ENCODE measurements around the gene USP34.

The USP34 gene

GRCh38 chr2:61361068-61361467 is 109.8 kb downstream of the USP34 start:
- Mint-ChIP-seq H3K4me1 (ENCODE audit: low read depth) (peaks cover 9% of the 10 kb centered on the region), H3K27ac (no peak overlapping the region)

GRCh38 chr2:61359058-61359457 is 111.8 kb downstream of the USP34 start:
- peaks cover 18% of the 10 kb centered on the region for H3K4me1 Mint-ChIP-seq (ENCODE audit: low read depth)
- H3K27me3 Mint-ChIP-seq, result no peaks in the 10 kb centered on the region
- H3K36me3 Mint-ChIP-seq (ENCODE audit: low read depth), result peaks cover 44% of the 10 kb centered on the region
- intact Hi-C loops (cut with micrococcal nuclease), result no loop called here
- no peak overlapping the region for H3K4me3 Mint-ChIP-seq
- peaks cover 1% of the 10 kb centered on the region for H3K9me3 Mint-ChIP-seq
- H3K27ac Mint-ChIP-seq, result no peak overlapping the region

More at GRCh38 chr2:61361068-61361467, 109.8 kb downstream of the USP34 start:
- no peaks in the 10 kb centered on the region for H3K9me3 Mint-ChIP-seq
- no peaks in the 10 kb centered on the region for H3K27me3 Mint-ChIP-seq
- intact Hi-C loops (cut with micrococcal nuclease), result no loop called here
- H3K36me3 Mint-ChIP-seq (ENCODE audit: low read depth), result peaks cover 59% of the 10 kb centered on the region
- no peak overlapping the region for H3K4me3 Mint-ChIP-seq

GRCh38 chr2:61357681-61358080 is 113.2 kb downstream of the USP34 start:
- Mint-ChIP-seq H3K27ac (no peak overlapping the region), H3K4me3 (no peak overlapping the region), H3K9me3 (peaks cover 10% of the 10 kb centered on the region), H3K27me3 (no peaks in the 10 kb centered on the region), H3K36me3 (ENCODE audit: low read depth) (peaks cover 50% of the 10 kb centered on the region), H3K4me1 (ENCODE audit: low read depth) (peaks cover 24% of the 10 kb centered on the region)
- intact Hi-C loops (cut with micrococcal nuclease), result no loop called here

- Mint-ChIP-seq H3K36me3 (ENCODE audit: low read depth) (peaks cover 48% of the 10 kb centered on the region), H3K27ac (no peak overlapping the region), H3K9me3 (peaks cover 10% of the 10 kb centered on the region), H3K4me3 (no peak overlapping the region), H3K27me3 (no peaks in the 10 kb centered on the region), H3K4me1 (ENCODE audit: low read depth) (peaks cover 24% of the 10 kb centered on the region)
- intact Hi-C loops (cut with micrococcal nuclease), result no loop called here
These were observed 113.9 kb downstream of the USP34 start for GRCh38 chr2:61356958-61357350.

DNA sequence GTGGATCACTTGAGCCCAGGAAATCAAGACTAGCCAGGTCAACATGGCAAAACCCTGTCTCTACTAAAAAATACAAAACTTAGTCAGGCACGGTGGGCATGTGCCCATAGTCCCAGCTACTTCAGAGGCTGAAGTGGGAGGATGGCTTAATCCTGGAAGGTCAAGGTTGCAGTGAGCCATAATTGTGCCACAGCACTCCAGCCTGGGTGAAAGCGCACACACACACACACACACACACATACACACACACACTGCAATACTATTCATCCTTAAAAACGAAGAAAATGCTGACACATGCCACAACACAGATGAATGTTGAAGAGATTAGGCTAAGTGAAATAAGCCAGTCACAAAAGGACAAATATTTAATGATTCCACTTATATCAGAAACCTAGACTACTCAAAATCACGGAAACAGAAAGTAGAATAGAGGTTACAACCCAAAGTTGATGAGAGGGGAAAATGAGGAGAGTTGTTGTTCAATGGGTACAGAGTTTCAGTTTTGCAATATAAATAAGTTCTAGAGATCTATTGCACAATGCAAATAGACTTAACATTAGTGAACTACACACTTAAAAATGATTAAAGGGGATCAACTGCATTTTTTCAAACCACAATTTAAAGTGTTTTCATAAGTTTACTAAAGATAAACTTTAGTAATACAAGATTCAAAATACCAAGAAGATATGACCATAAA is 114.5 kb downstream of the USP34 start:
- Mint-ChIP-seq H3K4me3 (no peak overlapping the region), H3K27me3 (no peaks in the 10 kb centered on the region), H3K9me3 (peaks cover 10% of the 10 kb centered on the region), H3K4me1 (ENCODE audit: low read depth) (peaks cover 24% of the 10 kb centered on the region), H3K36me3 (ENCODE audit: low read depth) (peaks cover 45% of the 10 kb centered on the region), H3K27ac (no peak overlapping the region)
- intact Hi-C loops (cut with micrococcal nuclease), result no loop called here

GRCh38 chr2:61354543-61355197 is 116.2 kb downstream of the USP34 start:
- H3K27ac Mint-ChIP-seq, result peak overlapping the region; percentile 43
- intact Hi-C loops (cut with micrococcal nuclease), result no loop called here
- no peaks in the 10 kb centered on the region for H3K27me3 Mint-ChIP-seq

GRCh38 chr2:61353909-61354308 is 117.0 kb downstream of the USP34 start:
- no peaks in the 10 kb centered on the region for H3K27me3 Mint-ChIP-seq
- intact Hi-C loops (cut with micrococcal nuclease), result no loop called here
- no peak overlapping the region for H3K27ac Mint-ChIP-seq
- no peak overlapping the region for H3K4me3 Mint-ChIP-seq
- H3K36me3 Mint-ChIP-seq (ENCODE audit: low read depth), result peaks cover 50% of the 10 kb centered on the region
- peaks cover 10% of the 10 kb centered on the region for H3K9me3 Mint-ChIP-seq
- H3K4me1 Mint-ChIP-seq (ENCODE audit: low read depth), result peaks cover 24% of the 10 kb centered on the region

More at GRCh38 chr2:61354543-61355197, 116.2 kb downstream of the USP34 start:
- no peak overlapping the region for H3K4me3 Mint-ChIP-seq
- peaks cover 49% of the 10 kb centered on the region for H3K36me3 Mint-ChIP-seq (ENCODE audit: low read depth)
- H3K4me1 Mint-ChIP-seq (ENCODE audit: low read depth), result peaks cover 24% of the 10 kb centered on the region
- H3K9me3 Mint-ChIP-seq, result peaks cover 10% of the 10 kb centered on the region

DNA sequence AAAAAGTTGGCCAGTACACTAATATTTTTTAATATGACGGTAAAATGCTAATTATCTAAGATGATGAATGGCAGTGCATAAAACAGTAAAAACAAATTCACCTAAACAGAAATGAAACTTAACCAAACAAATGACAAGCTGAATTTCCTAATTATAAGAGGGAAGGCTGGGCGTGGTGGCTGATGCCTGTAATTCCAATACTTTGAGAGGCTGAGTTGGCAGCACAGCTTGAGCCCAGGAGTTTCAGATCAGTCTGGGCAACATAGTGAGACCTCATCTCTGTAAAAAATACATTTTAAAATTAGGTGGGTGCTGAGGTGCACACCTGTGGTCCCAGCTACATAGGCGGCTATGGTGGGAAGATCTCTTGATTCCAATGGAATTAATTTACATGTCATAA is 120.1 kb downstream of the USP34 start:
- intact Hi-C loops (cut with micrococcal nuclease), result no loop called here
- peaks cover 62% of the 10 kb centered on the region for H3K36me3 Mint-ChIP-seq (ENCODE audit: low read depth)
- no peak overlapping the region for H3K27ac Mint-ChIP-seq
- H3K4me3 Mint-ChIP-seq, result no peak overlapping the region
- H3K27me3 Mint-ChIP-seq, result no peaks in the 10 kb centered on the region
- peaks cover 10% of the 10 kb centered on the region for H3K9me3 Mint-ChIP-seq
- H3K4me1 Mint-ChIP-seq (ENCODE audit: low read depth), result peaks cover 15% of the 10 kb centered on the region

DNA sequence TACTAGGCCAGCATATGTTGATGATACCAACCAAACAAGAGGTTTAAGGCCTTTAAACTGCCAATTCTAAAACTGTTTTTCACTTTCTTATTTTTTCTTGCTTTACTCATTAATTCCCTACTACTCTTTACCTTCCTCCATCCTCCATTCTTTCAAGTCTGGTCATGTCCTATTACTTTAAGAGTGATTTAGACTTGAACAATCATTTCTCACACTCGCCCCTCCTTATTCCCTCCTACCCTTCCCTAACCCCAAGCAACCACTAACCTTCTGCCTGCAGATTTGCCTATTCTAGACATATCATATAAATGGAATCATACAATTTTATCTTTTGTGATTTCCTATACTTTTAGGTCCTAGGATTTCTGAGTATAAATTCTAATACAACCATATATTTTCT is 127.7 kb downstream of the USP34 start:
- Mint-ChIP-seq H3K9me3 (no peaks in the 10 kb centered on the region), H3K4me1 (ENCODE audit: low read depth) (no peaks in the 10 kb centered on the region), H3K27ac (no peak overlapping the region), H3K4me3 (no peak overlapping the region), H3K36me3 (ENCODE audit: low read depth) (peaks cover 88% of the 10 kb centered on the region), H3K27me3 (no peaks in the 10 kb centered on the region)
- intact Hi-C loops (cut with micrococcal nuclease), result no loop called here

GRCh38 chr2:61340242-61340641 is 130.6 kb downstream of the USP34 start:
- H3K9me3 Mint-ChIP-seq, result no peaks in the 10 kb centered on the region
- H3K27me3 Mint-ChIP-seq, result no peaks in the 10 kb centered on the region
- intact Hi-C loops (cut with micrococcal nuclease), result no loop called here
- peaks cover 78% of the 10 kb centered on the region for H3K36me3 Mint-ChIP-seq (ENCODE audit: low read depth)
- no peak overlapping the region for H3K4me3 Mint-ChIP-seq
- peaks cover 4% of the 10 kb centered on the region for H3K4me1 Mint-ChIP-seq (ENCODE audit: low read depth)
- no peak overlapping the region for H3K27ac Mint-ChIP-seq

DNA sequence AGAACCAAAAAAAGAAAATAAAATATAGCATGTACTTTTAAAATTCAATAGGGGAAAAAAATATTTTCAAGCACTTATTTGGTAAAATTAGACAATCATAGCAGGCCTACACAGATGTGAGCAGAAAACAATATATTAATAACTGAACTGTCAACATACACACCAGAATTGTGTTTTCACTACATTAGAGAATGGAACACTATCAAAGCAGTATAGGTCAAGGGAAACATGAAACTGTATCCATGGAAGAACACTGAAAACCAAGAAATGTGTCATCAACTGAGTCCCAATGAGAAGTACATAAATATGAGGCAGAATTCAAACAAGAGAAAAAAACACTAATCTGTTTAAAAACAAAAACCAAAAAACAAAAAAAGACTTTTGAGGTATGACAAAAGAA is 132.4 kb downstream of the USP34 start:
- Mint-ChIP-seq H3K27me3 (no peaks in the 10 kb centered on the region), H3K4me1 (ENCODE audit: low read depth) (peaks cover 14% of the 10 kb centered on the region), H3K36me3 (ENCODE audit: low read depth) (peaks cover 62% of the 10 kb centered on the region), H3K9me3 (no peaks in the 10 kb centered on the region), H3K27ac (no peak overlapping the region), H3K4me3 (no peak overlapping the region)
- intact Hi-C loops (cut with micrococcal nuclease), result no loop called here

GRCh38 chr2:61335187-61335586 is 135.7 kb downstream of the USP34 start:
- no peaks in the 10 kb centered on the region for H3K27me3 Mint-ChIP-seq
- no peaks in the 10 kb centered on the region for H3K9me3 Mint-ChIP-seq
- peaks cover 14% of the 10 kb centered on the region for H3K4me1 Mint-ChIP-seq (ENCODE audit: low read depth)
- peaks cover 49% of the 10 kb centered on the region for H3K36me3 Mint-ChIP-seq (ENCODE audit: low read depth)
- no peak overlapping the region for H3K27ac Mint-ChIP-seq
- intact Hi-C loops (cut with micrococcal nuclease), result no loop called here
- H3K4me3 Mint-ChIP-seq, result no peak overlapping the region

GRCh38 chr2:61334466-61334865 is 136.4 kb downstream of the USP34 start:
- intact Hi-C loops (cut with micrococcal nuclease), result no loop called here
- Mint-ChIP-seq H3K27me3 (no peaks in the 10 kb centered on the region), H3K4me3 (no peak overlapping the region), H3K4me1 (ENCODE audit: low read depth) (peaks cover 14% of the 10 kb centered on the region), H3K36me3 (ENCODE audit: low read depth) (peaks cover 54% of the 10 kb centered on the region), H3K9me3 (no peaks in the 10 kb centered on the region), H3K27ac (peak overlapping the region; percentile 66)

DNA sequence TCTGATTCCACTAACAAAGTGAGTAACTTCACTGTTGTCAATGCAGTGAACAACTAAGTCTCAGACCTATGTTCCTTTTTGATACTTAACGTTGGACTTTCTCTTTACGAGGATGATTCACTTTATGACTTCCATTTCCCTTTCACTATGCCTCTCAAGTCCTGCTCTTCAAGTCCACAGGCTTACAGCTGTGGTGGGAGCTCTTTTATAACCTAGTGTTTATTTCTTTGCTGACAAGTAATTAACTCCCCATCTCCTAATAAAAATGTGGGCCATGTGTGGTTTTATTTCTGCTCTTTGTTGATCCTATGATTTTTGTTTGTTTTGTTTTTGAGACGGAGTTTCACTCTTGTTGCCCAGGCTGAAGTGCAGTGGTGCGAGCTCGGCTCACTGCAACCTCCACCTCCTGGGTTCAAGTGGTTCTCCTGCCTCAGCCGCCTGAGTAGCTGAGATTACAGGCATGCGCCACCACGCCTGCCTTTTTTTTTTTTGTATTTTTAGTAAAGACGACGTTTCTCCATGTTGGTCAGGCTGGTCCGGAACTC is 142.1 kb downstream of the USP34 start:
- H3K36me3 Mint-ChIP-seq (ENCODE audit: low read depth), result peaks cover 74% of the 10 kb centered on the region
- no peaks in the 10 kb centered on the region for H3K27me3 Mint-ChIP-seq
- no peak overlapping the region for H3K4me3 Mint-ChIP-seq
- H3K27ac Mint-ChIP-seq, result no peak overlapping the region
- intact Hi-C loops (cut with micrococcal nuclease), result no loop called here
- no peaks in the 10 kb centered on the region for H3K9me3 Mint-ChIP-seq
- no peaks in the 10 kb centered on the region for H3K4me1 Mint-ChIP-seq (ENCODE audit: low read depth)
